HG03575 (cell line): ENCODE results near the gene COX8A.

Experiments
- ATAC-seq: cut with Tn5 transposase; IDR thresholded peaks from one replicate; pipeline ENCODE4 v1.9.1; 2021; ENCODE audit not compliant: unreplicated experiment, insufficient number of reproducible peaks, low FRiP score; ENCODE audit errors: extremely low read depth

Gene COX8A

DNA sequence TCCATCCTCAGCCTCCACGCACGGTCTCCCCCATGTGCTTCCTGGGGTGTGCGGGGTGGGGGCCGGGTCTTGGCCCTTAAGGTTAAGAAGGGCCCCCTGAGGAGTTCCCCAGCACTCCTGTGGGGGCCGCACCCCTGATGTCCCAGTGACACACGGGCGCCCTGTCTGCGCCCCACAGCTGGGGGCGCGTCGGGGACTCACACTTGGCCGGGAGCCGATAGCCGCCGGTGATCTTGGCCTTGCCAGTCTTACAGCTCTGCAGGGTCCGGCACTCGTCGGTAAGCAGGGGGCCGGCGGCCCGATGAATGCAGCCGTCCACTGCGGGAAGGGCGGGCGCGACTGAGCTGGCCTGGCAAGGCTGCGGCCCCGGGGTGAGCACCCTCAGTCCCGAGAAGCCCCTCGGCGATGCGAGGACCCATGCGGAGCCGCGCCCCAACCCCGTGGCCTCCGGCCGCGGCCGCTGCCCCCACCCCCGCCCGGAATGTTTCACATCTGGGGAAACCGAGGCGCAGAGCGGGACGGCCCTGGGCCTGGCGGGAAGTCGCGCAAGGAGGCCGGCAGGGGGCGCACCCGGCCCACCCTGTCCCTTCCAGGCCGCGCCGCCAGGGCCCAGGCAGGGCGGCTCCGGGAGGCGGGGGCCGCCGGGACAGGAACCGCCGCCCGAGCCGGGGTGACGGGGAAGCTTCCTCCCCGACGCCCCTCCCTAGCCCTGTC is 25.8 kb downstream of the COX8A start:
- ATAC-seq = no peak

DNA sequence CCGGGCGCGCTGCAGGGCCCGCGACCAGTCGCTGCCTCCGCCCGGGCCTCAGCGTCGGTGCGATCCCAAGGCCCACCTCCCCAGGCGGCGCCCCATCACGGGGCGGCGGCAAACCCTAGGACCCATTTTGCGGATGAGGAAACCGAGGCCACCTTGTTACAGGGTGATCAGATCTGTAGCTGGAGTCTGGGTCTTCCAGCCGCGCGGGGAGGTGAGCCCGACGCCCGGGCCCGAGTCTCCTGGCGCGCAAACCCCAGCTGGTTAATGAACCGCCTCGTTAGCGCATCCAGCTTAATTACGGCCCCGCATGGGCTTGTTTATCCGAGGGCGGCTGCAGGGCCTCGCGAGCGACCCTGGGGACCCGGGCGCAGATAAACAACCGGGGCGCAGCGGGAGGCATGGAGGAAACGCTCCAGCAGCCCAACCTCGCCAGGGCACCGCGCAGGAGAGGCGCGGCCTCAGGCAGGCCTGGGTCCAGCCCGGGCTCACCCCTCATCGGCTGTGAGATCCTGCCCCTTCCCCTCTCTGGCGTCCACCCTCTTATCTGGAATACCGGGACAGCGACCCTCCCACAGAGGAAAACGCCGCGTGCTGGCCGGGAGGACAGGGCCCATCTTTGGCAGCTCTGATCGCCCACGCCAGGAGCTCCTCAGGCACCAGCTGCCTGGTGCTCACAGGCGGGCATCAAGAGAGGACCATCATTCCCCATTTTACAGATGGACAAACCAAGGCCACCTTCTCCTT is 26.5 kb downstream of the COX8A start:
- ATAC-seq = no peak

DNA sequence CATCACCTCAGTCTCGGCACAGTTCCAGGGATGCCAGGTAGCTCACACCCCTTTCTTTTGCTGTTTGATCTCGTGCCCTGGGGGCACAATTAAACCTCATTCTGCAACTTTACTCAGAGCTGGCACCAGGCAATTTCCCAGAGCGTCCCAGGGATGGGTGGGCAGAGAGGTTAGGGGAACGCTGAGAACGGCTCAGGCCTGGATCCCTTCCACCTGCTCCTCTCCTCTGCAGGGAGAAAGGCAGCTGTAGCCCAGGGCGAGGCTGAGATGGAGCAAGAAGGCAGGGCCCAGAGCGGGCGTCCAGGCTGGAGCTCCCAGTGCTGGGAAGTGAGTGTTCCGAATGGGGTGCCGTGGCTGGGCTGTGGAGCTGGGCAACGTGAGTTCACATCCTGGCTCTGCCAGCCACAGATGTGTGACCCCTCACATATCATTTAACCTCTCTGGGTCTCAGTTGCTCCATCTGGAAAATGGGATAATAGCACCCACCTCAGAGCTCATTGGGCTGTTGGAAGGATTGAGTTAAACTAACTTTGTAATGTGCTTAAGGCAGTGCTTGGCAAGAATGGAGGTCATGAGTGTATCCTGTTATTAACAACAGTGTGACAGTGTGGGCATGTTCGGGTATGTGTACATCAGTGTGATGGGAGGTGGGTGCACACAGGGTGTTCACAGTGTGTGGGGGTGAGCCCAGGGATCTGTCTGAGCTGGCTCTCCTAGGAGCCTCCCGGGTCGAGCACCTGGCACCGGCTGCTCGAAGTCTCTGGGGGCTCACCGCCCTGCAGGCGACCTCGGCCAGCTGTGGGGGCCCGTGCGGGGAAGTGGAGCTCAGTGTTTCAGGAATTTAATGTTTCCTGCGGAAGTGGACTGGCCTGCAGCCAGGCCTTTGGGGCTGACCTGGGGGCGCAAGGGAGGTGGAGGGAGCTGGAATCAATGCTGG is 27.3 kb downstream of the COX8A start:
- ATAC-seq = no peak

DNA sequence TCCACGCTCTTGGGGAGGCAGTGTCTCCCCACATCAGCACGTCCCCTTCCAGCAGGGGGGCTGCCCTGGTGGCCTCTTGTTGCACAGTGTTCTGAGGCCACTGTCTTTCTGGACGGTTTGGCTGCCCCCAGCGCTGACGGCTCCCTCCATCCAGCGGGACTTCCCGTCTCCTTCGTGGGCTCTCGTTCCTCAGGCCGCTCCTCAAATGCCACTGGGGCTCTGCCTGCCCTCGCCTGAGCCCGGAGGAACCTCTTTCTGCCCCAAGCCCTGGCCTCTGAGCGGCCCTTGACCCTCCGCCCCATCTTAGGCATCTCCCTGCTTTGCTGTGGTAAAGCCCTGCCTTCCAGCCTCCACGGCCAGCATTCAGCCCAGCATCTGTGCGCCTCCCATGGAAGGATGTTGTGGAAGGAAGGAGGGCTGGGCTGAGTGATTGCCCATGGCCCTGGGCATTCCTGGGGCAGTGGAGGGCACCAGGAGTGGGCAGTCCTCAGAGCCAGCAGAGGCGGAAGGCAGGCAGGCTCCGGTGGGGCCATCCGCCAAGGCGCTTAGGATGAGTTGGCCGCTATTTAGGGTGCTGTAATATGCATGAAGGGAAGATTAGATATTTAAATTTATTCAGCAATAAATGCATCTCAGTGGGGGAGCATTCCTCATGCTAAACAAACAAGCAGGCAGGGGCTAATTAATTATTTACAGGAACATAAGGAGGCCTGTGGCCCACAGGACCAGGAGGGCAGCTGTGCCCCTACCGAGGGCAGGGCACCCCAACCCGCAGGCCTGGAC is 29.6 kb downstream of the COX8A start:
- no peak for ATAC-seq

DNA sequence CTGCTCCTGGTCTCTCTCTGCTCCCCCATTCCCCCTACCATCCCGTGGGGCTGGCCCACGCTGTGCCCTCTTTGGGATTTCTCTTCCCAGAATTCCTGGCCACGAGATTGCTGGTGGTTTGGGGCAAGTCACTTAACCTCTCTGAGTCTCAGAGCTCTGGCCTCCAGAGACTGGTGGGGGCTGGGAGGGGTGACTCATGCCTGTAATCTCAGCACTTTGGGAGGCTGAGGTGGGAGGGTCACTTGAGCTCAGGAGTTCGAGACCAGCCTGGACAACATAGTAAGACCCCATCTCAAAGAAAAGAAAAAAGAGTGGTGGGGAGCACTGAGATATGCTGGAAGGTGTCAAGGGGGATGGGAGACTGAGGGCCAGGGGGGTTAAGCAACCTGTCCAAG is 30.2 kb downstream of the COX8A start:
- no peak for ATAC-seq

DNA sequence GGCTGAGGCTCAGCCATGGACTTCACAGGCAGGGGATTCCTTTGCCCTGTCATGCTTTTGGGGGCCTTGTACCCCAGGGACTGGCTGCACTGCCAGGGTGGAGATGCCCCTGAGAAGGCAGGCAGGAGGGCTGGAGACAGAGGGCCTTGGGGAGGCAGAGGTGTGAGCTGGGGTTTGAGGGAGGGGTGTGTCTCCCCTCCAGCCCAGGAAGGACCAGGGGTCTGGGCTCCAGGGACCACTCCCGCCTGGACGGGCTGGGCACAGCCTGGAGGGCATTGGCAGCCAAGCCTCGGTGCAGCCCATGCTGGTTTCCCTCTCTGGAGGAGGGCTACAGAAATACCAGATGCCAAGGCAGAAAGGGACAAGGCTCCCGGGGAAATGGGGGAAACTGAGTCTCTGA is 31.3 kb downstream of the COX8A start:
- ATAC-seq = no peak

DNA sequence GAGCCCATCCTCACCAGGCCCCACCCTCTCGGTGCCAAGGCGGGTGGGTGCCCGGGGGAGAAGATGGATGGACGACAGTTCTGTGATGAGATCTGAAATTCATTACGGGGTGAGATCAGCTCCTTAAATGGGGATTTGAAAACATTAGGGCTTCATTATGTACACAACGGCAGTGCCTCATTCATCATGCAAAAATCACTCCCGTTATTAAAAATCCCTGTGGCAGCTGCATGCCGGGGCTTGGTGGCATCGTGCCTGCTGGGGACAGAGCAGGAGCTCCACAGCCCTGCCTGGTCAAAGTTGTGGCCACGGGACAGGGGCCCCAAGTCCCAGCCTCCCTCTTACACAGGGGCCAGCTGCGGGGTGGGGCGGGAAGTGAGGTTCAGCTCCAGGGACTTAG is 32.0 kb downstream of the COX8A start:
- ATAC-seq = no peak

DNA sequence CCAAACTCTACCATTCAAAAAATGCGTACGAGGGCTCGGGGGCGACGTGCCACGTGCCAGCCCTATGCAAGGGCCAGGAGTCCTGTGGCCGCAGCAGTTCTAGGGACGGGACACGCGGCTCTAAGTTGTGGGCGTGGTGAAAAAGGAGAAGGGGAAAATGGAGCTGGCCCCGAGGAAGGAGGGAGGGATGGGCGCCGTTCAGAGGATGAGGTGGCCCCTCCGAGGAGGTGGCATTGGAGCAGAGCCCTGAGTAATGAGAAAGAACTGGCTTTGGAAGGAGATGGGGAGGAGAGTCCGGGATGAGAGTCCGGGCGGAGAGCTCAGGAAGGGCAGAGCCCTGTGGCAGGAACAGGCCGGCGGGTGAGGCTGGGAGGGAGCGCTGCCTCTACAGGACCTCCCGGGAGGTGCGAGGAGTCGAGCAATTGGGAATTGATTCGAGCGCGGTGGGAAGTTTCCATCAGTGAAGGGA is 32.8 kb downstream of the COX8A start:
- no peak for ATAC-seq

DNA sequence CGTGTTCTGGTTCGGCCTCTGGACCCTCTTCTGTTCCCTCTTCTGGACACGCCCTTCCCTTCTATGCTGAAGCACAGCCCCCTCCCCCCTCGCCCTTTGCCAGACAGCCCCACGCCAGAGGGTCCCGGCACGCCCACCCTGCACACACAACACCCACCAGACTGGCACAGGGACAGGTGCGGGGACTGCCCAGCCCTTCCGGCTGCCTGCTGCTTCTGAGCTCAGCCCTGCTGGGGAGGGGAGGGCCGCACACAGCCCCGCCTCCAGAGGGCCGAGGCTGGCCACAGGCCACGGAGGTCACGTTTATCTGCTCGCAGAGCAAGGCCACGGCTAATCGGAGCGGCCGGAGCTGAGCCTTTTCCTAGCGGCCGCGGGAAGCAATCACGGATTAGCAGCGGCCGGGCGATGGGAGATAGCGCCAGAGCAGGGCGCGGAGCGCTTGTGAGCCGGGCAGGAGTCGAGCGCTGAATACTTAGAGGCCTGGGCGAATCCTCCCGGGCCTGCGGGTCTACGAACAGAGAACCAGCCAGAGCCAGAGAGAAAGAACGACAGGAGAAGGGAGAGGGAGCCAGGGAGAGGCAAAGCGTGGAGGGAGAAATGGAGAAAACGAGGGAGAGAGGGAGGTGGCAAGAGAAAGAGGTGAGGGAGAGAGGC is 33.3 kb downstream of the COX8A start:
- no peak for ATAC-seq

DNA sequence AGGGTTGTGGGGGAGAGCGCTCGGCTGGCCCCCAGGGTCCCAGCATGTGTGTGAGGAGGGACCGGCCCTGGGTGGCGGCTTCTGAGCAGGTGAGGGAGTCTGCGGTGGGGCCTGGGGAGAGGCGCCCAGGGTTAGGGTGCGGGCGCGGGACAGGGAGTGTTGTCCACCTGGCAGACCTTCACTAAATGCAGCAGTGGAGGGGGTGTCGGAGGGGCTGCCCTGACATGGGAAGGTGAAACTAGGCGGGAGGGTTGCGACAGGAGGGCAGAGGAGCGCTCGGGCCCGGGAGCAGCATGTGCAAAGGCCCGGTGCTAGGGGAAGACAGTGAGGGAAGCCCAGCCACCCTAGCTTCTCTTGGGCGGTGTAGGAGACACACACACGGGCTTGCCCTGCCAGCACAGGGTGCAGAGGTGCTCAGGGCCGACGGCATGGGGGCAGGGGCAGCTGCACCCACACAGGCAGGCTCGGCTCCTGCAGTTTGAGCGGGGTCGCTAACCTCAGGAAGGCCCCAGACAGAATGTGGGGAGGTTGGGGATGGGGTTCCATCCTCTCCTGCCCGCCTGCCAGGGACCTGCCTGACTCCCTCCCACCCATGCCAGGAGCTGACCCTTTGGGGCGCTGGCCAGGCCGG is 34.0 kb downstream of the COX8A start:
- ATAC-seq = no peak

DNA sequence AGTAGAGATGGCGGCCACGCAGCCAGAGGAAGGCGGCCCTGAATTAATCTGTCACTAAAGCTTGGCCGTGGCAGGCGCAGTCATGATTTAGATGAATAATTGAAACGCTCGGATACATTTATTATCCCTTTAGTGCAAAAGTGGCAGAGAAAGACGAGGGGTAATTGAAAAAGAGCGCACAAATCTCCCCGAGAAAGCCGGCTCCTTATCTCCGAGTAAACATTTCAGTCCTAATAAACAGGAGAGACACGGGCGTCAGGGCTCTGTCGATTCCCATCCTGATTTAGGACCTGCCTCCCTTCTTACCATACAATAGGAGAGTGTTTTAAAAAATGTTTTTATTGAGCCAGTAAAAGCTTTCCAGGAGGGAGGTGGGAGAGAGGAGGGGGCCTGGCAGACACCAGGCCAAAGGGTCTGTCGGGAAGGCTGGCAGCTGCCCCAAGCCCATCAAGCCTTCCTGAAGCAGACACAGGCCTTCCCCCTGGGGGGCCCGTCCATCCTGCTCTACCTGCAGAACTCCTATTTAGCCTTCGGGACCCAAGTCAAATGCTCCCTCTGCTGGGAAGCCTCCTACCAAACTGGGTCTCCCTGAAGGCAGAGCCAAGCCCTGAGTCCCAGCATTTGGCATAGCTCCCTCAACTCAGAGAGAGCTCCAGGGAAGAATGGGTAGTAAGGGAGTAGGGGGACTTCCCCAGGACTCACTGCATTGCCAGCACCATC is 34.7 kb downstream of the COX8A start:
- ATAC-seq = no peak

DNA sequence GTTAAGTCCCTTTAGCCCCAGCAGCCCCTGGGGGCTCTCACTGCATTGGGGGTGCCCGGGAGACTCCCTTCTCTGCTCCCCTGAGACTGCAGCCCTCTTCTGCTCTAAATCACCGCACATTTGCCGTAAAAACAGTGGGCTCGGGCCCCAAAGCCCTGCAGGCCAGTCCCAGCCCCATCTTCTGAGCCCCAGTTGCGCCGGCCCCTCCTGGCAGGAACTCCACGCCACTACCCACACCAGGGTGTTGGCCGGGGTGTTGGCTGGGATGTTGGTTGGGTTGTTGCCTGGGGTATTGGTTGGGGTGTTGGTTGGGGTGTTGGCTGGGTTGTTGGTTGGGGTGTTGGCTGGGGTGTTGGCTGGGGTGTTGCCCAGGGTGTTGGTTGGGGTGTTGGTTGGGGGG is 35.3 kb downstream of the COX8A start:
- ATAC-seq = no peak

DNA sequence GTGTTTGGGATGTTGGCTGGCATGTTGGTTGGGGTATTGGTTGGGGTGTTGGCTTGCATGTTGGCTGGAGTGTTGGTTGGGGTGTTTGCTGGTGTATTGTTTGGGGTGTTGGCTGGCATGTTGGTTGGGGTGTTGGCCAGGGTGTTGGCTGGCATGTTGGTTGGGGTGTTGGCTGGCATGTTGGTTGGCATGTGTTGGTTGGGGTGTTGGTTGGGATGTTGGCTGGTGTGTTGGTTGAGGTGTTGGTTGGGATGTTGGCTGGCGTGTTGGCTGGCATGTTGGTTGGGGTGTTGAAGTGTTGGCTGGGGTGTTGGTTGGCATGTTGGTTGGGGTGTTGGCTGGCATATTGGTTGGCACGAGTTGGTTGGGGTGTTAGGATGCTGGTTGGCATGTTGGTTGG is 36.4 kb downstream of the COX8A start:
- ATAC-seq = no peak

DNA sequence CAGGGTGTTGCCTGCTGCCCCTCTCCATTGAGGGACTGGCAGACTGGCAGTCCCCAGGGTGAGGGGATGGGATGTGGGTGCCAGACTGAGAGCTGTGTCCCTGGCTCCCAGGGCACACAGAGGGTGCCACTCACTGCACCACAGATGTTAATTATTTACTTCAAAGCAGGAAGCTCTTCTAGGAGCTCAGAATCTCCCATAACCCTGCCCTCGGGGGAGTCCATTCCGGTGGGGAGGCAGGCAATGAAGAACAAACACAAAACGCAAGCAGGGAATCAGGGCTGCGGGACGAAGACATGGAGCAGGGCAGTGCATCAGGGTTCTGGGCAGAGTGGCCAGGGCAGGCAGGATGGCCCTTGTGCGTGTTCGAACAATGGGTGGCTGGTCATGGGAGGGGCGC is 37.0 kb downstream of the COX8A start:
- ATAC-seq = no peak

DNA sequence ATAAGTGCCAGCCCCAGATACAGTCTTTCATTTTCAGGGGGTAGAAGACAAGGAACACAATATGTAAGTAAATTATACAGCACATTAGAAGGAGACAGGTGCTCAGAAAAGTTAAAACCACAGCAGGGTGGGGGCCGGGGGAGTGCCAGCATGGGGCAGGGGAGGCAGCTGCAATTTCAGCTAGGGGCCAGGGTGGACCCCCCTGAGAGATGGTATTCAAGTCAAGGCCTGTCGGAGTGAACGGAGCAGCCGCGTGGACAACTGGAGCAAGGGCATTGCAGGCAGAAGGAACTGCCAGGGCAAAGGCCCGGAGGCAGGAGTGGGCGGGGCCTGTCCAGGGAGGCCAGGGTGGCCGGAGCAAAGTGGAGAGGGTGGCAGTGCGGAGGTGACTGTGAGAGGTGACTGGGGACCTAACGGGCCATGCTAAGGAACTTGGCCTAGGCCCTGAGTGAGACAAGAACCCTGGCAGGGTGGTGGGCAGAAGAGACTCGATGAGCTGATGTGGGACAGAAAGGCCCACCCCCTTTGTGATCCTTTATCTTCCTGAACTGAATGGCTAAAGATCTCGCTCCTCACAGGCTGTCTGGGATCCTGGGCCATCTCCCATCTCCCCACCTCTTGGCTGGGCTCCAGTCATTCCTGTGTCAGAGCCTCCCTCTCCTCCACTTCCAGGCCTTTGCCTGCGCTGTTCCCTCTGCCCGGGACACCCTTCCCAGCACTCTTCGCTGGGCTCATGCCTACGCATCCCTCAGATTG is 38.9 kb downstream of the COX8A start:
- no peak for ATAC-seq

DNA sequence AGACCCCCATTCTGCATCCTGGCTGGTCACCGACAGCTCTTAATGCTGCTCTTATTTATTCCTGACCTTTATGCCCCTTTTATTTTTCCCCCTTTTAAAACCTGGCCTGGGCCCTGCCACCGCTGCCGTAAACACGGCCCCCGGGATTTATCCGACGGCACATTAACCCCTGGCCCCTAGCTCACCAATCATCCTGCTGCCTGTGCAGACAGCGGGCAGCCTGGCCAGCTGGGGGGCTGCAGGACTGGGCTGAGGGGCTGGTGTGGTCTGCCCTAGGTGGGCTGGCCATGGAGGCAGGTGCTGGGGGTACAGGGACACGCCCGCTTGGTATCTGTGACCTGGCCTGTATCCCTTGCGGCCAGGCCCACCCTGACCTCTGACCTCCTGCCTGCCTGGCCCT is 39.9 kb downstream of the COX8A start:
- ATAC-seq = no peak

DNA sequence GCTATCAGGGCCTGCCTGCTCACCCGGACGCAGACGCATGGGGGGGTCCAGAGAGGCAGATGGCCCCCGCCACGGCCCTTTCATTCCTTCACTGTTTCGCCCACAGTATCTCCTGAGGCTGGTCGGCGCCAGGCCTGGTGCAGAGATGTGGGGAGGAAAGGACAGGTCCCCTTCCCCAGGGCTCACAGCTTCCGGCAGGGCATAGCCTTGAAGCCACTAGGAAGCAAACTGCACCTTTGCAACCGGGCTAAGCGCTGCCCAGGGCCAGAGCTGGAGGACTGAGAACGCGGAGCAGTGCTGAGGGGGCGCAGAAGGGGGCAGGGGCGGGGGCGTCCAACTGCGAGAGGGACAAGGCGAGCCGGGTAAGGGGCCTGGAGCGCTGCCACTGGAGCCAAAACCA is 41.1 kb downstream of the COX8A start:
- no peak for ATAC-seq
